ENCODE data around the gene YRDC.

DNA sequence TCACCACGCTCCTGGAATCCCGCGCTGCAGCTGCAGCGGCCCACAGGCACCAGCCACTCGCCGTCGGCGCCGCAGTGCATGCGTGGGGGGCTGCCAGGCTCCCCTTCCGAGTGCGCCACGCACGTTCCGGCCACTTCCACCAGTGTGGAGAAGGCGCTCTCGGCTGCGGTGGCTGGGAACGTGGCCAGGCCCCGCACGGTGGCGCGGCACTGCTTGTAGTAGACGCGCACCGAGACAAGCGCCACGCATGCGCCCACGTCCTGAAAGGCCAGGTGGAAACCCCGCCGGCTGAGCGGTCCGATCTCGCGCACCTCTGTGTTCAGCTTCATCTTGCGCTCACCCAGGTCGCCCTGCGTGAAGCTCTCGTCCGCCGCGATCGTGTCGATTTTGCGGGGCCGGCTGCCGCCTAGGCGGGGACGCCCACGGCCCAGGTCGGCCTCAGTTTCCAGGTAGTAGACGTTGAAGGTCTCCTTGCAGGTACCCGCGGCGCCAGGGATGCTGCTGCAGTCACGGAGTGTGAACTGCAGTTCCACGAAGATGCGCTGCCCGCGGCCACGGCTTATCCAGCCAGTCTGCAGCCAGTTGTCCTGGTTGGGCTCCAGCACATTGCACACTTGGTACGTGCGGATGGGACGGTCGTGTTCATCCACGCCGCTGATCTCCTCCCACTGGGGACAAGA lies 46.5 kb downstream of the YRDC start:
- TF ChIP-seq CTCF (IDR thresholded peaks at IDR 0.05) (no peak), POLR2A (IDR thresholded peaks at IDR 0.05) (no peak)

Data from Peyer's patch (tissue), 4 donors.